Parathyroid adenoma (tissue), 2 donors: ENCODE data around the gene COQ8B.
A peak's percentile ranks its signal among the peaks of the same experiment; 100 is the strongest.

ENCODE experiments used
- H2AFZ ChIP-seq: fragments of 300-600 bp; sonication (generic); one replicate; pipeline ENCODE4 v1.7.0; 2017; ENCODE audit warnings: antibody characterized with exemption, mild to moderate bottlenecking
- H3K27ac ChIP-seq: fragments of 300-600 bp; sonication (generic); one replicate; pipeline ENCODE4 v1.7.0; 2017
- H3K27me3 ChIP-seq: fragments of 300-600 bp; sonication (generic); one replicate; pipeline ENCODE4 v1.7.0; 2017; ENCODE audit warnings: low read length; ENCODE audit not compliant: control insufficient read depth, insufficient read depth
- H3K36me3 ChIP-seq: fragments of 300-600 bp; sonication (generic); one replicate; pipeline ENCODE4 v1.7.0; 2017; ENCODE audit warnings: low read length; ENCODE audit not compliant: control insufficient read depth, insufficient read depth
- H3K4me1 ChIP-seq: fragments of 300-600 bp; sonication (generic); one replicate; pipeline ENCODE4 v1.7.0; 2017; ENCODE audit warnings: control low read depth
- H3K4me2 ChIP-seq: fragments of 300-600 bp; sonication (generic); one replicate; pipeline ENCODE4 v1.7.0; 2017; ENCODE audit warnings: low read length
- H3K4me3 ChIP-seq: fragments of 300-600 bp; sonication (generic); one replicate; pipeline ENCODE4 v1.7.0; 2017; ENCODE audit warnings: low read depth, low read length
- H3K79me2 ChIP-seq: fragments of 300-600 bp; sonication (generic); one replicate; pipeline ENCODE4 v1.7.0; 2017; ENCODE audit warnings: control low read depth
- H3K9ac ChIP-seq: fragments of 300-600 bp; sonication (generic); one replicate; pipeline ENCODE4 v1.7.0; 2017; ENCODE audit warnings: mild to moderate bottlenecking
- H3K9me3 ChIP-seq: fragments of 300-600 bp; sonication (generic); one replicate; pipeline ENCODE4 v1.7.0; 2017; ENCODE audit warnings: low read length; ENCODE audit not compliant: control insufficient read depth
- CTCF ChIP-seq: fragments of 300-600 bp; sonication (generic); IDR thresholded peaks from one replicate; pipeline ENCODE4 v1.7.0; 2017; ENCODE audit warnings: antibody characterized with exemption, mild to moderate bottlenecking
- donor health status: primary hyperparathyroidism.

COQ8B gene

GRCh38 chr19:40714441-40715299 lies 2.0 kb downstream of the COQ8B start:
- H3K4me2 ChIP-seq, result peak overlapping the region; percentile 98
- H3K27me3 ChIP-seq, result no peaks in the 10 kb centered on the region
- H3K4me3 ChIP-seq, result peak overlapping the region; percentile 92
- no peak for TF ChIP-seq CTCF
- no peaks in the 10 kb centered on the region for H3K9me3 ChIP-seq
- H3K9ac ChIP-seq, result peak overlapping the region; percentile 39
- H3K27ac ChIP-seq, result peak overlapping the region; percentile 87
- no peaks in the 10 kb centered on the region for H3K36me3 ChIP-seq
- peaks cover 20% of the 10 kb centered on the region for H3K79me2 ChIP-seq
- H3K4me1 ChIP-seq, result peaks cover 16% of the 10 kb centered on the region
- H2AFZ ChIP-seq, result peak overlapping the region; percentile 90

GRCh38 chr19:40713939-40714338 lies 2.7 kb downstream of the COQ8B start:
- no peak overlapping the region for H3K4me3 ChIP-seq
- TF ChIP-seq CTCF, result no peak
- no peak overlapping the region for H2AFZ ChIP-seq
- H3K4me1 ChIP-seq, result peaks cover 11% of the 10 kb centered on the region
- H3K27me3 ChIP-seq, result no peaks in the 10 kb centered on the region
- H3K4me2 ChIP-seq, result peak overlapping the region; percentile 98
- H3K9ac ChIP-seq, result no peak overlapping the region
- no peaks in the 10 kb centered on the region for H3K9me3 ChIP-seq
- H3K36me3 ChIP-seq, result no peaks in the 10 kb centered on the region
- no peak overlapping the region for H3K27ac ChIP-seq
- H3K79me2 ChIP-seq, result peaks cover 18% of the 10 kb centered on the region

GRCh38 chr19:40709817-40710216 lies 6.9 kb downstream of the COQ8B start:
- no peaks in the 10 kb centered on the region for H3K27me3 ChIP-seq
- no peaks in the 10 kb centered on the region for H3K9me3 ChIP-seq
- no peak overlapping the region for H3K27ac ChIP-seq
- no peak overlapping the region for H3K4me3 ChIP-seq
- TF ChIP-seq CTCF, result no peak
- H3K79me2 ChIP-seq, result peaks cover 10% of the 10 kb centered on the region
- H3K36me3 ChIP-seq, result no peaks in the 10 kb centered on the region
- no peak overlapping the region for H3K4me2 ChIP-seq
- H3K9ac ChIP-seq, result no peak overlapping the region
- no peak overlapping the region for H2AFZ ChIP-seq
- peaks cover 3% of the 10 kb centered on the region for H3K4me1 ChIP-seq

- Histone ChIP-seq H3K27me3 (no peaks in the 10 kb centered on the region), H2AFZ (no peak overlapping the region), H3K36me3 (no peaks in the 10 kb centered on the region), H3K4me3 (no peak overlapping the region), H3K79me2 (peaks cover 6% of the 10 kb centered on the region), H3K4me2 (no peak overlapping the region), H3K9me3 (no peaks in the 10 kb centered on the region), H3K27ac (no peak overlapping the region), H3K4me1 (no peaks in the 10 kb centered on the region), H3K9ac (no peak overlapping the region)
- TF ChIP-seq CTCF, result no peak
Measured at GRCh38 chr19:40707615-40708014, 9.1 kb downstream of the COQ8B start.
